ENCODE results near the gene SPARC.

GRCh38 chr5:151733358-151734063 is 46.8 kb upstream of the SPARC start:
- TF ChIP-seq, protein P1, sequence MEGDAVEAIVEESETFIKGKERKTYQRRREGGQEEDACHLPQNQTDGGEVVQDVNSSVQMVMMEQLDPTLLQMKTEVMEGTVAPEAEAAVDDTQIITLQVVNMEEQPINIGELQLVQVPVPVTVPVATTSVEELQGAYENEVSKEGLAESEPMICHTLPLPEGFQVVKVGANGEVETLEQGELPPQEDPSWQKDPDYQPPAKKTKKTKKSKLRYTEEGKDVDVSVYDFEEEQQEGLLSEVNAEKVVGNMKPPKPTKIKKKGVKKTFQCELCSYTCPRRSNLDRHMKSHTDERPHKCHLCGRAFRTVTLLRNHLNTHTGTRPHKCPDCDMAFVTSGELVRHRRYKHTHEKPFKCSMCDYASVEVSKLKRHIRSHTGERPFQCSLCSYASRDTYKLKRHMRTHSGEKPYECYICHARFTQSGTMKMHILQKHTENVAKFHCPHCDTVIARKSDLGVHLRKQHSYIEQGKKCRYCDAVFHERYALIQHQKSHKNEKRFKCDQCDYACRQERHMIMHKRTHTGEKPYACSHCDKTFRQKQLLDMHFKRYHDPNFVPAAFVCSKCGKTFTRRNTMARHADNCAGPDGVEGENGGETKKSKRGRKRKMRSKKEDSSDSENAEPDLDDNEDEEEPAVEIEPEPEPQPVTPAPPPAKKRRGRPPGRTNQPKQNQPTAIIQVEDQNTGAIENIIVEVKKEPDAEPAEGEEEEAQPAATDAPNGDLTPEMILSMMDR (IDR thresholded peaks at IDR 0.05) = no peak
- TF ChIP-seq POLR2A (IDR thresholded peaks at IDR 0.05) (no peak), EP300 (IDR thresholded peaks at IDR 0.05) (no peak), POLR2AphosphoS5 (IDR thresholded peaks at IDR 0.05) (no peak)
